Endothelial cell of umbilical vein (primary cell): Measurements from ENCODE around the gene TMEM37. TPM values are rescaled to one million over a fixed set of nuclear protein-coding genes. Genes with fewer than 3 reads are reported as not detected.

Experiments
- BruUV-seq: library from RNA; stranded (reverse); fragments of 400-500 nt; replicated peaks from 2 replicates; lab custom pipeline; 2021; lab: Mats Ljungman, UMichigan
- CTCF ChIA-PET: fragments of 300-600, 350-600 bp; sonication (Branson Sonifier 250); formaldehyde crosslinking; loops from one replicate; lab custom pipeline; 2021; ENCODE audit warnings: antibody characterized with exemption, inconsistent platforms; lab: Charles Lee
- POLR2A ChIA-PET: fragments of 300-600, 350-600 bp; sonication (Branson Sonifier 250); formaldehyde crosslinking; loops from one replicate; lab custom pipeline; 2021; ENCODE audit warnings: antibody characterized with exemption, inconsistent platforms; lab: Charles Lee
- DNase-seq: peaks from one replicate; pipeline ENCODE4 v3.0.0-alpha.2; 2011; ENCODE audit warnings: low read depth, low spot score
- FAIRE-seq: peaks from 2 replicates; lab custom pipeline; 2011; peaks lifted over from hg19 to GRCh38; lab: Jason Lieb, UNC
- H2AFZ ChIP-seq: 2 replicates; pipeline ENCODE4 v1.6.0; 2012; ENCODE audit warnings: low read depth, low read length, control low read depth, inconsistent platforms
- H3K27ac ChIP-seq: 2 replicates; pipeline ENCODE4 v1.5.1; 2011; ENCODE audit warnings: low read depth, mild to moderate bottlenecking, control low read depth, low read length, moderate library complexity; ENCODE audit not compliant: insufficient read depth
- H3K27me3 ChIP-seq, 2 experiments: 2 replicates each; pipeline versions ENCODE4 v1.6.0 to v1.6.1; 2011; ENCODE audit warnings: low read length in 2 of 2, mixed read lengths in 1 of 2; ENCODE audit not compliant: control insufficient read depth in 2 of 2, insufficient read depth in 2 of 2
- H3K36me3 ChIP-seq, 2 experiments: 2 replicates in 1 of 2; 3 replicates in 1 of 2; pipeline ENCODE4 v1.5.1; 2011; ENCODE audit warnings: low read length in 2 of 2, mild to moderate bottlenecking in 1 of 2, moderate library complexity in 1 of 2; ENCODE audit not compliant: control insufficient read depth in 2 of 2, insufficient read depth in 2 of 2; ENCODE audit errors: extremely low read depth in 1 of 2
- H3K4me1 ChIP-seq: 3 replicates; pipeline ENCODE4 v1.5.1; 2011; ENCODE audit warnings: mild to moderate bottlenecking, low read length; ENCODE audit not compliant: control insufficient read depth, insufficient read depth; ENCODE audit errors: extremely low read depth
- H3K4me2 ChIP-seq: 2 replicates; pipeline ENCODE4 v1.6.1; 2011; ENCODE audit warnings: low read length, control low read depth, mixed read lengths; ENCODE audit not compliant: insufficient read depth
- H3K4me3 ChIP-seq, 3 experiments: fragments of 200-600 bp in 1 of 3; sonication (generic), shearing (Covaris generic) in 1 of 3; replicated peaks in 1 of 3; 2 replicates each; pipeline ENCODE4 v1.5.1; 2011 to 2016; ENCODE audit warnings: control low read depth in 3 of 3, low read length in 3 of 3, mild to moderate bottlenecking in 2 of 3, inconsistent platforms in 1 of 3, low read depth in 1 of 3, moderate library complexity in 1 of 3; ENCODE audit not compliant: insufficient read depth in 1 of 3
- H3K79me2 ChIP-seq: 2 replicates; pipeline ENCODE4 v1.6.0; 2012; ENCODE audit warnings: low read length, inconsistent platforms; ENCODE audit not compliant: control insufficient read depth, insufficient read depth
- H3K9ac ChIP-seq: replicated peaks from 2 replicates; pipeline ENCODE3; 2011; ENCODE audit warnings: low read length, control low read depth; ENCODE audit not compliant: insufficient read depth; ENCODE audit errors: extremely low read depth
- H3K9me1 ChIP-seq: replicated peaks from 3 replicates; pipeline ENCODE4 v1.6.0; 2011; ENCODE audit warnings: mild to moderate bottlenecking, low read length; ENCODE audit not compliant: control insufficient read depth, insufficient read depth; ENCODE audit errors: extremely low read depth
- H3K9me3 ChIP-seq: replicated peaks from 2 replicates; pipeline ENCODE4 v1.5.1; 2012; ENCODE audit warnings: low read length, inconsistent platforms; ENCODE audit not compliant: control insufficient read depth, insufficient read depth
- H4K20me1 ChIP-seq: replicated peaks from 2 replicates; pipeline ENCODE3; 2011; ENCODE audit warnings: mild to moderate bottlenecking, low read length; ENCODE audit not compliant: control insufficient read depth, insufficient read depth; ENCODE audit errors: extremely low read depth
- CTCF ChIP-seq, 2 donors: IDR thresholded peaks; 1 replicate in 1 of 2; 2 replicates in 1 of 2; pipeline ENCODE4 v1.5.1; 2011; ENCODE audit warnings: low read length in 2 of 2, mild to moderate bottlenecking in 2 of 2, moderate library complexity in 2 of 2, control low read depth in 1 of 2, inconsistent platforms in 1 of 2, low read depth in 1 of 2; ENCODE audit not compliant: insufficient read depth in 1 of 2; ENCODE audit errors: extremely low read depth in 1 of 2
- GATA2 ChIP-seq: IDR thresholded peaks from 2 replicates; pipeline ENCODE4 v1.7.0; 2011; ENCODE audit warnings: low read depth, mild to moderate bottlenecking, moderate library complexity, mixed read lengths, low read length; ENCODE audit not compliant: insufficient read length, insufficient read depth
- MYC ChIP-seq: IDR thresholded peaks from one replicate; pipeline ENCODE4 v1.6.1; 2011; ENCODE audit warnings: mild to moderate bottlenecking, low read depth, low read length
- POLR2AphosphoS5 ChIP-seq: IDR thresholded peaks from 2 replicates; pipeline ENCODE4 v1.6.1; 2012; ENCODE audit warnings: low read depth, mild to moderate bottlenecking, control low read depth, low read length, moderate library complexity; ENCODE audit not compliant: insufficient read depth
- dilution Hi-C: fragments of 300-500 bp; cut with MboI; formaldehyde crosslinking; loops from one replicate; pipeline ENCODE4 v1.15.0; 2019; ENCODE audit warnings: low sequenced_read_pairs; ENCODE audit not compliant: extremely low pct_ligation_motif_present
- intact Hi-C: fragments of 100-400 bp; cut with micrococcal nuclease; formaldehyde crosslinking; loops from one replicate; pipeline ENCODE4 v1.10.0; 2022
- polyA plus RNA-seq, 4 experiments: library from polyadenylated mRNA; depleted of rRNA in 3 of 4; stranded (reverse) in 3 of 4; unstranded in 1 of 4; fragments of >200 nt; gene quantifications; 2 replicates each; pipeline versions ENCODE4 v1.2.1 to v1.2.3, GENCODE V29; 2011 to 2012; ENCODE audit warnings: missing spikeins in 1 of 4
- total RNA-seq: library from RNA; stranded (reverse); gene quantifications from 2 replicates; pipeline ENCODE4 v1.2.3, GENCODE V29; 2021

The TMEM37 gene
- total and polyA plus RNA-seq, 2 donors (not counting 3 experiments of a cell fraction or from before 2014, with no cell fraction given) = 3.5 to 16.2 TPM

DNA sequence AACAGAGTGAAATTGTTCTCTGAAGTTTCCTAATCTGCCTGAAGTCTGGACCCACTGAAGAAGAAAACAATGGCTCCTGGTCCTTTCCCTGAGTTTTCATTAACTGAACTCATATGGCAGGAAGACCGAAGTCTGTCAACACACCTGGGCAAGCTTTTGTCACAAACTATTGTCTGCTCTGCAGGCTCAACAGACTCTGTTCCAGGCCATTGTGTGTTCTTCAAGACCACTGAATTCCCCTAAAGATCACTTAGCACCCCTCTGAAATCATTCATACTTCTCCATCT lies 6.6 kb upstream of the TMEM37 start:
- POLR2A ChIA-PET = no interaction called here
- DNase-seq (no peak), FAIRE-seq (no peak)
- Histone ChIP-seq H3K9me1 (no peaks in the 10 kb centered on the region), H3K36me3 (no peaks in the 10 kb centered on the region), H4K20me1 (no peaks in the 10 kb centered on the region), H3K27me3 (peaks cover 23 to 37% of the 10 kb centered on the region in 2 experiments), H3K9me3 (no peaks in the 10 kb centered on the region), H3K79me2 (no peaks in the 10 kb centered on the region), H3K27ac (no peak overlapping the region), H3K4me3 (no peak overlapping the region), H3K4me2 (no peak overlapping the region), H3K9ac (no peak overlapping the region), H3K4me1 (no peaks in the 10 kb centered on the region), H2AFZ (no peak overlapping the region)
- CTCF ChIA-PET = interaction anchor here (2.0 kb wide), 1 partner anchor 51 kb away, joined by 8 read pairs; no protein-coding TSS in a partner anchor
- BruUV-seq = no TSS peak
- intact Hi-C loops (no loop called here), dilution Hi-C loops (no loop called here)
- TF ChIP-seq CTCF (IDR thresholded peaks at IDR 0.05; ENCODE audit: extremely low read depth in 1 of 2, insufficient read depth in 1 of 2, low read depth in 1 of 2, low read length in 2 of 2) (no peak), MYC (no peak), POLR2AphosphoS5 (no peak)

DNA sequence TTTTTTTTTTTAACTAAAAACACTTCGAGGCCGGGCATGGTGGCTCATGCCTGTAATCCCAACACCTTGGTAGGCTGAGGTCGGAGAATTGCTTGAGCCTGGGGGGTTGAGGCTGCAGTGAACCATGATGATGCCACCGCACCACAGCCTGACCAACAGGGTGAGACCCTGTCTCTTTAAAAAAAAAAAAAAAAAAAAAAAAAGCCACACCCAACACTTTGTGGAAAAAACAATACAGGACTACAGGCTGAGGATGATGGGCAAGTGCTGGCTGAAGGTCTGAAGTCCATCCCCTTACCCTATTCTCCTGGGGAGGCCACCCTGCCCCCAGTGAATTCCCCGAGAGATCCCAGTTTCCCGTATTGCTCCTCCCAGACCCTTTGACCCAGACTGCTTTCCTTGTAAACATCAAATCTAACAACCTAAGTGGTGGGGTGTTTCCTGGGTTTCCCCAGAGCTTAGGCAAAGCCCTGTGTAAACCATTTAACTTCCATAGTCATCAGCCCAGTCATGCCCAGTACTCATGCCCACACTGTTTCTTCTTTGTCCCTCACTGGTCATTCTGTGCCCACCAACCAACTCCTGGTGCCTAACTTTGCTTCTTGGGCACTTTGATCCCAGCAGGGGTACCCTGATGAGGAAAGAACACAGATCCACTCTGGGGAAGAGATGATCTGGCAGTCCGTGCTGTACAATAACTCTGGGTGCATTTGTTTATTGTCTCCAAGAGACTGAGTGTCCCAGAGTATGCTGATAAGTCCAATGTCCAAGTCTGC lies 5.8 kb upstream of the TMEM37 start:
- Histone ChIP-seq H3K27ac (no peak overlapping the region), H3K4me3 (no peak overlapping the region), H3K4me2 (no peak overlapping the region), H3K9me3 (no peaks in the 10 kb centered on the region), H2AFZ (no peak overlapping the region), H3K9ac (no peak overlapping the region), H3K36me3 (no peaks in the 10 kb centered on the region), H3K79me2 (no peaks in the 10 kb centered on the region), H3K9me1 (no peaks in the 10 kb centered on the region), H4K20me1 (no peaks in the 10 kb centered on the region), H3K27me3 (peaks cover 22 to 34% of the 10 kb centered on the region in 2 experiments), H3K4me1 (no peaks in the 10 kb centered on the region)
- intact Hi-C loops = no loop called here
- dilution Hi-C loops = no loop called here
- no TSS peak for BruUV-seq
- ChIA-PET CTCF (no interaction called here), POLR2A (no interaction called here)
- DNase-seq = no peak
- no peak for FAIRE-seq
- TF ChIP-seq GATA2 = no peak
